RPMI8226 (cell line): Measurements from ENCODE around the gene S100A7.

Source experiments
- DNase-seq: peaks from one replicate; pipeline ENCODE4 v3.0.0-alpha.2; 2015

Gene S100A7

DNA sequence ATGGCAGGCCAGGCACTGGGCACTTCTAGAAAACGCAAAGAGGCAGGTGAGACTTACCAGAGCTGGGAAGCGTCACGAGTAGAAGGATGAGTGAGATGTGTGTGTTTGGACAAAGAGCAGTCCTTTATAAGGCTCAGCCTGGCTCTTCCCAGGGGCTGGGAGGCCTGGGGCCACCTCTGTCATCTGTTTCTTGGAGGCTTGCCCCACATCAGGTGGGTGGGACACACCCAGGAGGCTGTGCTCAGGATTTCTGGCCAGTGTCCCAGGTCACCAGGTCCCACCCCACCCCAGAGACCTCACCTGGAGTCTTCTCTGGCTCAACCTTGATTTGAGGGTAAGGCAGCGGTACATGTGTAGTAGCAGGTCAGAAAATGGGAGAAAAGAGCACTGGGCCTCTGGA lies at the start of gene S100A7:
S100A7 (minus strand) TSS at position 101 of the 400 bp plus-strand sequence. CDS start 1,638 bp downstream, outside the sequence.
- DNase-seq = no peak

DNA sequence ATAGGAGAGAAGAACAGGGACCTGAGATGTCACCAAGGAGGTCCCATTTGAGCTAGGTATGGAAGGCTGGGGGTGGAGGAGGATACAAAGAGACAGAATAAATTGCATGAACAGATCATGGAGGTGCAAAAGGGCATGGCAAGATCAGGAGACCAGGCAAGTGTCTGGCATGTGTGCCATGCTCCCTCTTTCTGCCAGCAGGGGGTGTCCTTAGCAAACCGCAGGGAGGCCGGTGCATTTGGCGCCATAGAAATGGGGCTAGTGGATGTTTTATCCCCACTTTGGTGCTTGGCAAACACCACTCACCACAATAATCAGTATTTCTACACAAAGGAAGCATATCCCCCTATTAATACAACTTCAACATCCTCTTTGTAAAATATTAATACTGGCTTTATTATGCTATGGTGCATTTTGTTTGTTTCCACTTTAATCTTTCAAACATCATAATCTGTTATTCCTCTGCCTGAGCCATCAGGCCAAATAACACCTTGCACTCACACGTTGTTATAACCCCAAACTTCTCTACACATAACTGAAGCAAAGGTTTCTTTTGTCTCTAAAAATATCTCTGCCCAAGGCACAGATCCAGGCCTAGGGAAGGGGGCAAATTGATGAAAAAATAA lies 49.4 kb upstream of the S100A7 start:
- DNase-seq = peak; percentile 82

DNA sequence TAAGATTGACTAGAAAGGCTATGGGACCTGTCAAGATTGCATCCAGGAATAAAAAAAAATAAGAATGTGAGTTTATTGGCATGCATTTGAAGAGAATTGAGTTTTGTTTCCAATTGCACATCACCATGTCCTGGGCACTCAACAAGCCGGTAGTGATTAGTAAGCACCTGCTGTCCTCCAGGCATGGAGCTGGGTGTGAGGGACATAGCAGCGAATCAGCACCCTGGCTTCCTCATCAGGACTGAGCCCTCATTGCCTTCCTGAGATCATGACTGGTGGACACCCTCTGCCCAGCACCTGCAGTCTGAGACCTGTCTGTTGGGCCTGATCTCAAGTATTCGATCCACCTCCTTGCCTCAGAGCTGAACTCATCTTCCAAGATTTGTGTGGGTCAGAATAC lies 48.6 kb upstream of the S100A7 start:
- no peak for DNase-seq

DNA sequence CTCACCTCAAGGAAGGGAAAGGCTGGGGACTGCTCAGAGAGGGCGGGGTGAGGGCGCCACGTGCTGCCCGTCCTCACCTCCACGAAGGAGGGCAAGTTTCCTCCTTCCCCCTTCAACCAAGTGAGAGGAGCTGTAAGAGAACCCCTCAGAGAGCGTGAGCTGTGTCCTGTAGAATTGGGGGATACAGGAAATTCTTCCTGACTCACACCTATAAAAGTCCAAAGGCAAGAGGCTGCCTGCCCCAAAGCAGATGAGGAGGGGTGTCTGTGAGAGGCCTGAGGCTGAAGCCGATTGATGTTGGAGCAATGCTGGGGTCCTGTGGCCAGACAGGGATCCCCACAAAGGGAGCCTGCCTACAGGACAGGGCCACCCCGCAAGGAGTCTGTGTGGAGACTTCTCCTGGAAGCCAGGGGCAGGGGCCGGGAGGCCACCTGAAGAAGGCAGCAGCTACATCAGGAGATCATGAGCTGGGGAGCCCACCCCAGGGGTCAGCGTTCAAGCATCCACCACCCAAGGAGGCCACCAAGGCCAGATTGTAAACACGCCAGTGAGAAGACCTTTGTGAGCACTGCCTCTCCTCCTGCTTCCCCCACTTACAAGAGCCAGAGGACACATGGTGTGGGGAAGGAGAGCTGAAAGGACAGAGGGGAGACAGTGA lies 47.6 kb upstream of the S100A7 start:
- no peak for DNase-seq

DNA sequence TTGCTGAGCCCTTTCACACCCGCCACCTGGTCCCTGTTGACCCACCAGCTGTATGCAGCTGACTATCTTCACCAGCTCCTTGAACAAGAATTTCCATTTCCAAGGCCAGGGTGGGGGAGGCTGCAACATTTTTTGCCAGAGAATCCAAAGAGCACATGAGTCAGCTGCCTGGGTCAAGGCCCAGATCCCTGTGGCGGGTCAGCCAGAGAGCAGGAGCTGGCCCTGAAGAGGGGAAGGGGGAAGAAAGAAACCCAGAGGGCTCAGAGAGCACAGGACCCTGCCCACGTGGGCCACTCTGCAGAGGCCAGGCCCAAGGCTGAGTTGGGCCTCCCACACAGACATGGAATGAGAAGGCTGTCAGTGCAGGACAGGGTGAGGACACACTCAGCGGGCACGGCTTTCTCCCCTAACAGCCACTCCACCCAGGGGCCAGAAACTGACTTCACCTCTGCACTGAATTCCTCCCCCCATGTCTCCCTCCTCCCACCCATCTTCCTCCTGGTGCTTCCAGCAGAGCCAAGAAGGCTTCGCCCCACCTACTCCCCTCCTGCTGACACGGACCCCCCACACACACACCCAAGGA lies 46.5 kb upstream of the S100A7 start:
- DNase-seq = no peak

DNA sequence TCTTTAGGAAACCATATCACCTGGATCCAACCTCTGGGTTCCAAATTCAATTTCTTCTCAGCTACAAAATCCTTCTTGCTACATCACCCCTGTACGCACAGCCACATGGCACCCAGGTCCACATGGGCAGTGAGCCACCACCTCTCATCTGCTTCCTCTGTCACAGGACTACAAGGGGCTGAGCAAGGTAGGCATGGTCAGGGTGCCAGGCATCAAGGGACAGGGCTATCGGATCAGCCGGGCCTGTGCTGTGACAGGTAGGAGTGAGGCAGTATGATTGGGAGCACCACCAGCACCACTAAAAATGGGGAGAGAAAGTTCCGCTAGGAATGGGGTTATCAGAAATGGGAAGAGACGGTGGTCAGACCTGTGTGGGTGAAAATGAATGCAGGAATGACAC lies 45.9 kb upstream of the S100A7 start:
- DNase-seq = no peak

DNA sequence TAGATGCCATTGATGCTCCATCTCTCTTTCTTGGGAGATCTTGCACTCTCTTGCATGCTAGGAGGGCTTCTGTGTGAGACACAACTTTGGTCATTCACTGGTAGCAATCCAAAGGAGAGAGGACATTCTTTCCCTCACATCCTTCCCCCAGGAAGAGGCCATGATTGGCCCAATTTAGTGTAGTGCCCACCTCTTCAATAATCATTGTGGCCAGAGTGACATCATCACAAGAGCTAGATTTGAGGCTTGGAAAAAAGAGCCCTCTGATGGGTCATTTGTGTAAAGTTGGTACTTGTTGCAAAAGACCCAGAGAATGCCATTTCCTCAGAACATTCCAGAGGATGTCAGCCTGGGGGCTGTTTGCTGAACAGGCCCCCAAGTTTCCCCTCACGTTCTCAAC lies 45.1 kb upstream of the S100A7 start:
- DNase-seq = no peak

DNA sequence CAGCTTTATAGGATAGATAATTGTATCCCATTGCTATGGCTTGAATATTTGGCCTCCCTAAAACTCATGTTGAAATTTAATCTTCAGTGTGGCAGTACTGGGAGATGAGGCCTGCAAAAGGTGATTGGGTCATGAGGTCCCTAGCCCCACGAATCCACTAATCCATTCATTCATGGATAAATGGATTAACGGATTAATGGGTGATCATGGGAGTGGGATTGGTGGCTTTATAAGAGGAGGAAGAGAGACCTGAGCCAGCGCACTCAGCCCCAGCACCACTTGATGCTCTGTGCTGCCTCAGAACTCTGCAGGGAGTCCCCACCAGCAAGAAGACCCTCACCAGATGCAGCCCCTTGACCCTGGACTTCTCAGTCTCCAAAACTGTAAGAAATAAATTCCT lies 43.3 kb upstream of the S100A7 start:
- DNase-seq = no peak

DNA sequence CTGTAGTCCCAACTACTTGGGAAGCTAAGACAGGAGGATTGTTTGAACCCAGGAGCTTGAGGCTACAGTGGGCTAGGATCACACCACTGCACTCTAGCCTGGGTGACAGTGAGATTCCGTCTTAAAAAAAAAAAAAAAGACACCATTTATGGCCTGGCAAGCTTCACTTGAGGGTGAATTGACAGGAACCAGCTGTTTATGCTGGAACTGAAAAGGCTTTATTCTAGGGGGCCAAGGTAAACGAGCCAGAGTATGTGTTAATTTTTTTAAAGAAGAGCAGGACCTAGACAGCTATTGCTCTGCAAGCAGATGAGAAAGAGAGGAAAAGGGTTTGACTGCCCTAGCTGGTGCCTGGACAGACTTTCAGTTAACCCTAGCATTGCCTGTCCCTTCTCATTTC lies 38.3 kb upstream of the S100A7 start:
- no peak for DNase-seq

DNA sequence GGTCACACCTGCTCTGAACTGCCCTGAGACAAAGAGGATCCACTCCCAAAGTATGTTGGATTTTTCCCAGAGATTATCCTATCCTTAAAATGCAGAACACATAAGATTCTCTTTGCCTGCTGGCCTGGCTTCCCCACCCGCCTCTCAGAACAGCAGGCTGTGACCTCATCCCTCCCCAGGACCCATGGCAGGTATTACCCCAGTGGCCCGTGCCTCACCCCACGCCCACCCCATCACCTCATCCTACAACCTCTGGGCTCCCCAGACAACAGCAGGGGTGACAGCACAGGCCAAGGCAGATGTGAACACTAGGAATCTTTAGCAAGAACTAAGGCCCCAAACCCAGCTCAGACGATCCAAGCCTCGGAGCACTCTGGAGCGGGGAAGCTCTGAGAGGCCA lies 35.1 kb upstream of the S100A7 start:
- no peak for DNase-seq

DNA sequence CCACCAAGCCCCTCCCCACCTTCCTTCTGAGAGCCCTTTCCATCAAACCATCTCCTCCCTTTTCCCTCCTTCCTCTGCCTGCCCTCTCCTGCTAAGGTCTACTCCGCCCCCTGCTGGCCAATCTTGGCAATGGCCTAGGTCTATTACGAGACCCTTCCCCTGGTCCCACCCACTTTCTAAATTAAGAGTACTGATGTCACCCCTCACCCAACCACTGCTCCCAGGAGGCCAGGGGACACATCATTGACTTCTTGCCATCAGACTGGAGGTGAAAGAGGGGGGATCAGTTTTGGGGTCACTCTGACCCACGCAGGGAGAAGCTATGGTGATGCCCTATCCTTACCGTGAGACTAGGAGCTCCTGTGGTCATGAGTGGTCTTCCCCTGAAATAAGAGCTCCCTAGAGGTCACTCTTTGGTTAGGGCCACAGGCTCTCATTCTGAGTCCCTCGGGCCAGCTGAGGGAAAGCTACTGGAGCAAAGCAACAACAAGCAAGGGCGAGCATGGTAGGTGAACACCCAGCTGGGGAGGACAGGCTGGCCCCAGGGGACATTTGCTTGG lies 34.6 kb upstream of the S100A7 start:
- DNase-seq = peak; percentile 84

DNA sequence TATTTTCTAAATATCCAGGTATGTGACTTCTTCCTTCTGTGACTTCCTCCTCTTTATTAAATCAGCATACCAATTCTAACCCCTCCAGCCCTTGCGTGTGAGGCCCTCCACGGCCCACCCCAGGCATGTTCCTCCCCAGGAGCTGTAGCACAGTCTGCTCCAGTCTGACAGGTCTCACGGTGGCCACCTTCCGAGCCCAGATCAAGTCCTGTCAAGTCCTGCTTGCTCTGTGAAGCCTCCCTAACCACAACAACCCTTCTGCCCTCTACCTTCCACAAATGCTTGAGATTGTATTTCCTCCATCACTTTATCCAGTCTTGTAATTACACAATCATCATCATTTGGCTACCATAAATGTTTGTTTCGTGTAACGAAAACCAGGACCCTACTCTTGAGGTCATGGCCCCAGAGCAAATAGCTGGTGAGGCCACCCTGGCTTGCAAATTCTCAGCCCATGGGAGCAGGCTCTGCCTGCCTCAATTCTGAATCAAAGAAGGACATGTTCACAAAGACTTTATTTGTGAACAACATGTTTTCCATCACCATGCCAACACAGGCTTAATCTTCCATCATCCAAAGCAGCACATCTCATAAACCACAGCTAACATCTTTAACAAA lies 33.0 kb upstream of the S100A7 start:
- no peak for DNase-seq

DNA sequence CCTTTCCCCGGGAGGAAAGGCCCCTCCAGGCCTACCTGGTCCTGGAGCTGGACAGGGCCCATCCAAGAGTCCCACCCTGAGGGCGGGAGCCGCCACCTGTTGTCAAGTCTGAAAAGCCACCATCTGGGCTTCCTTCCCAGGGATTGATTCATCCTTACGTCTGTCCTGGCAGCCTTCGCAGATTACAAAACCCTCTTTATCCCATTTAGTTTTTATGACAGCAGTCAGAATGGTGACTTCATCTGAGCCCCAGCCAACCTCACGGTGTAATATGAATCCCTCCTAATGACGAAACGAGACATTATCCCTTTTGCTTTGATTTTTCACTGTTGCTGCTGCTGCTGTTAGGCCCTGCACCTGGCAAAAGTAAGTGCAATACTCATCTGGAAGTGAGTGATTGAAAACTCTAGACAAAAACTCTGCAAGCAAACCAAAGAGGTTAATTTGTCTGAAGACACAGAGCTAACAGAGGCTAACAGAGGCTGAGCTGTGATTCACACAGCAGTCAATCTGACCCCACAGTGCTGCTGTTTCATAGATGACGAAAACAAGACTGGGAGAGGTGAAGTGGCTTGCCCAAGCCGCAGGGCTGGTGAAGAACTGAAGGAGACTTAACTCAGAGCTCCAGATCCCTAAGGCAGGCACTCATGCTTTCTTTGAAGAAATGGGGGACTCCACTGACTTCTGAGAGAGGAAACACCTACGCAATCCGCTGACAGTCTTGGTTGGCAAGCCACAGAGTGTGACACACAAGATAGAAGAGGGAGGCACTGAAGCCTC lies 30.0 kb upstream of the S100A7 start:
- DNase-seq = no peak

DNA sequence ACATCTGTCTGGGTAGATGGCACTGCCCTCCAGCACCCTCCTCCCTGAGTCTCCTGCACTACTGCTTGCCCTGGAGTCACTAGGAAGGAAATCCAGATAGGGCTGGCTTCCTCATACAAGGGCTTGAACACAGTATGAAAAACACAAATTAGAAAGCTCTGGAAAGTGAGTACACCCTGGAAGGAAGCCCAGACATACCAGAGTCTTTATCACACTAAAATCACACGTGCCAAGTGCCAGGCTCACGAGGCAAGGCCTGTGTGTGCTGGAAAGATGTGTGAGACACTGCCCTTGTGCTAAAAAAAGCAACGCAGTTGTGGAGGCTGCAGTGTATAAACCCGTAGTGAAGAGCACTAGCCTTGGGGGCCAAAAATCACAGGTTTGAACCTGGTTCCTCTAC lies 28.3 kb upstream of the S100A7 start:
- no peak for DNase-seq

DNA sequence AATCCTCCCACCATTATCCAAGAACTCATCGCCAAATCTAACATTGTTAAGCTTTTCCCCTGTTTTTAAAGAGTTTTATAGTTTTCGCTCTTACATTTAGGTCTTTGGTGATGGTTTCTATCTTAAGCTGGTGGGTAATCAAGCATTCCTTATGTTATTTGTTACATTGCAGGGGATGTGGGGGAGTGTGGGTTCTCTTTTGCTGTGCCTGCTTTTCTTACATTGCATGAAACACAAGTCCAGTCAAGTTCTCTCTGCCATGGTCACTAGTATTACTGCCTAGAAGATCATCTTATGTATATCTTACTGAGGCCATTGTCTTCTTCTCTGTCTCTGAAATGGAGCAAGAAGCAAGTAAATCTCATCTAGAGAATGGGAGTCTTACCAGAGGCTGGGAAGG lies 27.3 kb upstream of the S100A7 start:
- DNase-seq = no peak

DNA sequence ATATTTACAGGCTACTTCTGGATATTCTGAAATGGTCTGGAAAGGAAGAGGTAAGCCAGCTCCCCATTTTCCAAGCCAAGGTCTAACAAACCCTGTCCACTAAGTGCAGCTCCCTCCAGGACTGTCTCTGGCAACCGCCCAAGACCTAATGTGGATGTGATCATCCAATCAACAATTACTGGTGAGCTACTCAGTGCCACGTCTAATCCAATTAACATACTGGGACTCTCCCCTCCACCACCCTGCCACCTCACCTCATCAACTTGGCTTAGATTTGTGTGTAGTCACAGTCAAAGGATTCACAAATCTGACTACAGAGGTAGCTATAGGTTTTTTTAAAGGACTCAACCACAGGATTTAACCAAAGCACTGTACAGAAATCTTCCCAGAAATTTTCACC lies 25.4 kb upstream of the S100A7 start:
- no peak for DNase-seq

DNA sequence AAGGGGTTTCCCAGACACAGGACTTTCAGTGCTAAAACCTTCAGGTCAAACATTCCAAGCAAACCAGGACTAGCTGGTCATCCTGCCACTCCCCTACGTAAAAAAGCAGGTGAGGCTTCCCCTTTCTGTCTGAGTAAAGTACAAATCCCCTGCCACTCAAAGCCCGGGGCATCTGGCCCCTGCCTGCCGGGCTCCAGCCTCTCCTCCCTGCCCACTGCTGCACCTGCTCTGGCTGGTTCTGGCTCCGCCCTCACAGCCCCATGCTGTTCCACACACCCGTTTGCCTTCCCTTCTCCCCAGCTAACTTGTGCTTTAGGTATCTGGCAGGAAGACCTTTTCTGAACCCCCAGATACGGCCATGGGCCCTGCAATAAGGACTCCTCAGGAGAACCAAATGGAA lies 23.3 kb upstream of the S100A7 start:
- peak; percentile 54 for DNase-seq

DNA sequence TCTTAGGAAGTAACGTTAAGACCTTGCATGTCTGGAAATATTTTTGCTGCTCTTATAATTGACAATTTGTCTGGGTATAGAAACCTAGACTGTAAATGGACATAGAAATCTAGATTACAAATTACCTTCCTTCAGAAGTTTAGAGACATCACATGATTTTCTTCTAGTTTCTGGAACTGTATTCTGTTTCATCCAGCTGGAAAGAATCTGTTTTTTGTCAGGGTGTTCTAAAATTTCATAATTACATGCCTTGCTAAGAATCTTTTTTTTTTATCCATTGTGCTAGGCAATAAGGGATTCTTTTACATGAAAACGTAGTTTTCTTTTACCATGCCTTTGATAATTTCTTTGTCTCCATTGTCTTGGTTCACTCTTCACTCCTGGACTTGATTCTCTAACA lies 20.7 kb upstream of the S100A7 start:
- DNase-seq = no peak

DNA sequence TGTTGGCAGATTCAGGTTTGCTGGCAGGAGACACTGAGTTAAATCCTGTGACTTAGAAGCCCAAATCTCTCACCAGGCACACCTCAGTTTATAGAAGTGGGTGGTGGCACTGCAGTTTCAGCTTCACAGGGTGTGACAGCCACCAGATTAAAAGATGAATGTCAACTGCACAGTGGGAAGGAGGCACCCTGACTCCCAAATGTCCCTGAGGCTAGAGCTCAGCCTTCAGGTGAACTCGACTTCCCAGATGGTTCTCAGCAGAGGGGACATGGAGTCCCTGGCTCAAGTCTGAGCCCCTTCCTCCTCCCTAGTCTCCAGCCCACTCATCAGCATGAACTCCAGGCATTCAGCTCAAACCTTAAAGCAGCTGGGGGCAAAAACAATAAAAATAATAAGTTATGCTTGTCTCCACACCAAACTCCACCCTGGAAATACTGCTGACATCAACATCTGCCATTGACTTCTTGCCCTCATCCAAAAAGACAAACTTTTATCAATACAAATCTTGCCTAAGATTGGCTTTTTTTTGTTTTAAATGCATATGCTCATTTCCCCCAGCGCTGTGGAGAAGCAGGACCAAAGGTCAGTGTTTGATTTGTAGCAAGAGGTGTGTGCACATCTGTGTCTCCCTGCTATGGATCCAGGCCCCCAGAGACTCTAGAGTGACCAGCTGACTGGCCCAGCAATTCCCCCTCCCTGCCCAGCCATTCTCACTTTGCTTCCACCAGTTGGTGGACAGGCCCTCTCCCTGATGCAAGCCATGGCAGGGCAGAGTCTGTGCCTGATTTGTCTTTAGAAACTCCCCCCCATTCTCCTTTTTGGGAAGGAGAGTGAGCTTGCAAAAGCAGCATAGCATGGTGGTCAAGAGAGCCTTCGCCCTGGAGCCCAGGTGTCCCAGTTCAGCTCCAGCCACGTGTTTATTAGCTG lies 18.5 kb upstream of the S100A7 start:
- no peak for DNase-seq

DNA sequence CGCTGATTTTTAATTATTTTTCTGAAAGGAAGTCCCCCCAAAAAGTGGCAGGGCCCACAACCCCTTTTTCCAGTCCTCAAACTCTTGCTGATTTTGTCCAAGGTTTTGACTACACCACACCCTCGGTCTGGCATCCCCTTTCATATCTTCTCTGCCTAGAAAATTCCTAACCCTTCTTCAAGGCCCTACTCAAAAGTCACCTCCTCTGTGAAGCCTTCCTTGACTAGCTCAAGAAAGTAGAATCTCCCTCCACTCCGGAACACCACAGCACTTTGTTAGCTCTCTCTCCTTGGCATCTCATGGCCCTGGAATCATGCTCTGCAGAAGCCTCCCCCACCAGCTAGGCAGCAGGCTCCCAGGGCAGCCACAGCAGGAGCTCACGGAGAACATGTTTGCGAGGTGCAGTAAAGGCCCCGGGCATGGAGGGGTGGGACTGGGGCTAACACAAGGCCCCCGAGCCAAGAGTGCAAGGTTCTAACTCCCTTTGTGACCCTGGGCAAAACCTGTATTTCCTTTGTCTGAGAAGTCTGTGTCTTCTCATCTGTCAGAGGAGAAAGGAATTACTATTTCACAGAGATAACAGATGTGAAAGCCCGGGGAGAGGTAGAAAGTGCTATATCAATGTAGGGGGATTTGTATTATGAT lies 17.7 kb upstream of the S100A7 start:
- DNase-seq = no peak

DNA sequence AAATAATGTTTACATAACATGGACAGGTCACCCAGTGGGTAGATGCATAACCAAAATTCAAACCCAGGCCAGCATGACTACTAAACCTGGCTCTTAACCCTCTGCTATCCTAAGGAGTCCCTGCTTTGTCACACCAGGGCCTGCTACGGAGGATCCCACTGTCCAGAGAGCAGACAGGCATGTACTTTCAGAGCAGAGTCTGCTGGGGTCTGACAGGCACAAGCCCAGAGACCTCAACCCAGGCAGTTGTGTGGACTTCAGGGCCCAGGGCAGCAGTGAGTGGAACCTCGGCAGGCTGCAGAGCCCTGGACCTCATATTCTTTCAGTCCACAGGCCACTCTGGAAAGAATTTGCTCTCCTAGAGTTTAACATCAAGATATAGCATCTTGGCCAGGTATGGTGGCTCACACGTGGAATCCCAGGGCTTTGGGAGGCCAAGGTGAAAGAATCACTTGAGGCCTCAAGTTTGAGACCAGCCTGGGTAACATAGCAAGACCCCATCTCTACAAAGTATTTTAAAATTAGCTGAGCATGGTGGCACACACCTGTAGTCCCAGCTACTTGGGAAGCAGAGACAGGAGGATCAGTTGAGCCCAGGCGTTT lies 16.1 kb upstream of the S100A7 start:
- no peak for DNase-seq
